Vagina (tissue), 2 donors: ENCODE results near the gene MAD1L1.

Experiments used
- CTCF ChIP-seq, 3 experiments: fragments of 450-650 bp in 2 of 3; fragments of 200-600 bp in 1 of 3; sonication (generic) in 1 of 3; IDR thresholded peaks; one replicate each; pipeline ENCODE4 v1.5.1; 2017 to 2019; ENCODE audit warnings: antibody characterized with exemption in 3 of 3, mild to moderate bottlenecking in 2 of 3, moderate library complexity in 2 of 3
- POLR2A ChIP-seq, 2 donors: fragments of 450-650 bp; IDR thresholded peaks; one replicate each; pipeline ENCODE4 v1.6.1; 2017; ENCODE audit warnings: antibody characterized with exemption in 2 of 2, mild to moderate bottlenecking in 2 of 2, moderate library complexity in 2 of 2

GRCh38 chr7:2048531-2048930 is 184.2 kb downstream of the MAD1L1 start:
- TF ChIP-seq CTCF (IDR thresholded peaks at IDR 0.05): no peak
- no peak for TF ChIP-seq POLR2A (IDR thresholded peaks at IDR 0.05)
